Measurements from ENCODE around the gene MPG. TPM values are rescaled to one million over a fixed set of nuclear protein-coding genes. Genes with fewer than 3 reads are reported as not detected.

MPG gene
- total RNA-seq, 1 donor from 2014 or later, result 43.4 TPM

GRCh38 chr16:130533-131173, 52.6 kb downstream of the MPG start:
- DNase-seq (ENCODE audit: low spot score in 2 of 2, unreplicated experiment in 2 of 2), result no peak
- no peaks in the 10 kb centered on the region for H3K27me3 Mint-ChIP-seq (ENCODE audit: low read depth)
- no peak for TF ChIP-seq CTCF (IDR thresholded peaks at IDR 0.05; ENCODE audit: unreplicated experiment)
- H3K27ac Mint-ChIP-seq, result no peak overlapping the region
- H3K36me3 Mint-ChIP-seq, result peaks cover 2% of the 10 kb centered on the region
- H3K4me1 Mint-ChIP-seq, result peaks cover 2% of the 10 kb centered on the region
- H3K9me3 Mint-ChIP-seq, result no peaks in the 10 kb centered on the region
- H3K4me3 Mint-ChIP-seq, result no peak overlapping the region

- no peaks in the 10 kb centered on the region for H3K27me3 Mint-ChIP-seq (ENCODE audit: low read depth)
- no peak for TF ChIP-seq CTCF (IDR thresholded peaks at IDR 0.05; ENCODE audit: unreplicated experiment)
- peaks cover 7% of the 10 kb centered on the region for H3K4me1 Mint-ChIP-seq
- peaks cover 6% of the 10 kb centered on the region for H3K36me3 Mint-ChIP-seq
- DNase-seq (ENCODE audit: low spot score in 2 of 2, unreplicated experiment in 2 of 2), result no peak
- H3K9me3 Mint-ChIP-seq, result no peaks in the 10 kb centered on the region
- no peak overlapping the region for H3K4me3 Mint-ChIP-seq
- no peak overlapping the region for H3K27ac Mint-ChIP-seq
Observed at GRCh38 chr16:132120-132519, 54.1 kb downstream of the MPG start.

- no peaks in the 10 kb centered on the region for H3K9me3 Mint-ChIP-seq
- TF ChIP-seq CTCF (IDR thresholded peaks at IDR 0.05; ENCODE audit: unreplicated experiment), result no peak
- no peaks in the 10 kb centered on the region for H3K27me3 Mint-ChIP-seq (ENCODE audit: low read depth)
- H3K36me3 Mint-ChIP-seq, result peaks cover 6% of the 10 kb centered on the region
- H3K4me3 Mint-ChIP-seq, result no peak overlapping the region
- DNase-seq (ENCODE audit: low spot score in 2 of 2, unreplicated experiment in 2 of 2), result no peak
- peaks cover 11% of the 10 kb centered on the region for H3K4me1 Mint-ChIP-seq
- no peak overlapping the region for H3K27ac Mint-ChIP-seq
Observed at GRCh38 chr16:133716-134115, 55.7 kb downstream of the MPG start.

Other genes with a start within 250 kb of the MPG start
- 8.7 to 9.2 TPM (median 9.1 TPM) in 3 replicates for gene POLR3K, start 24.6 kb upstream of the MPG start, total RNA-seq
- 33.1 to 34.8 TPM (median 33.9 TPM) in 3 replicates for gene SNRNP25, start 24.4 kb upstream of the MPG start, total RNA-seq
- gene RHBDF1, start 5.6 kb upstream of the MPG start, total RNA-seq, result 73.5 to 81.2 TPM (median 73.5 TPM) in 3 replicates
- gene NPRL3, start 60.4 kb downstream of the MPG start, total RNA-seq, result 43.5 to 45.8 TPM (median 44.5 TPM) in 3 replicates
- not detected in 3 replicates for gene HBZ, start 74.4 kb downstream of the MPG start, total RNA-seq
- not detected in 3 replicates for gene HBM, start 87.8 kb downstream of the MPG start, total RNA-seq
- not detected in 3 replicates for gene HBA2, start 94.7 kb downstream of the MPG start, total RNA-seq
- not detected in 3 replicates for gene HBA1, start 98.5 kb downstream of the MPG start, total RNA-seq
- gene HBQ1, start 102.2 kb downstream of the MPG start, total RNA-seq, result 0.60 to 1.1 TPM (median 0.91 TPM) in 3 replicates
- 191 to 203 TPM (median 193 TPM) in 3 replicates for gene LUC7L, start 151.2 kb downstream of the MPG start, total RNA-seq
- 133 to 137 TPM (median 137 TPM) in 3 replicates for gene FAM234A, start 156.6 kb downstream of the MPG start, total RNA-seq
- 3.4 to 4.0 TPM (median 3.5 TPM) in 3 replicates for gene RGS11, start 197.7 kb downstream of the MPG start, total RNA-seq
- gene ARHGDIG, start 202.4 kb downstream of the MPG start, total RNA-seq, result 3.6 to 4.8 TPM (median 4.7 TPM) in 3 replicates
- gene PDIA2, start 204.9 kb downstream of the MPG start, total RNA-seq, result 2.1 to 3.3 TPM (median 2.7 TPM) in 3 replicates